Measurements from ENCODE around the gene LGSN. TPM values are rescaled to one million over a fixed set of nuclear protein-coding genes. Genes with fewer than 3 reads are reported as not detected.

LGSN gene
- total and polyA plus RNA-seq, 2 of the 13 experiments (the other 11 are each of a cell fraction or from before 2014, with no cell fraction given): 0.13 to 0.63 TPM

GRCh38 chr6:63352069-63352543 is 32.3 kb upstream of the LGSN start:
- peaks cover 54% of the 10 kb centered on the region for H3K4me1 ChIP-seq (ENCODE audit: insufficient read depth, low read length)

More at GRCh38 chr6:63352069-63352543, 32.3 kb upstream of the LGSN start:
- Histone ChIP-seq H3K36me3 (replicated peaks in 1 of 2; ENCODE audit: control insufficient read depth in 1 of 2, insufficient read depth in 2 of 2, low read length in 2 of 2) (no peaks in the 10 kb centered on the region), H3K4me2 (ENCODE audit: low read depth, low read length) (no peak overlapping the region), H4K20me1 (ENCODE audit: insufficient read depth, low read length) (no peaks in the 10 kb centered on the region), H3K79me2 (ENCODE audit: insufficient read depth, low read length) (no peaks in the 10 kb centered on the region), H3K27ac (ENCODE audit: extremely low read length, insufficient read depth, low read length) (peak overlapping the region; percentile 3), H3K9me3 (ENCODE audit: low read length) (no peaks in the 10 kb centered on the region), H3K4me3 (replicated peaks in 1 of 3; ENCODE audit: insufficient read depth in 1 of 3, low read depth in 2 of 3, low read length in 3 of 3) (no peak overlapping the region), H3K27me3 (ENCODE audit: control insufficient read depth in 1 of 2, insufficient read depth in 2 of 2, low read length in 2 of 2) (no peaks in the 10 kb centered on the region), H2AFZ (ENCODE audit: low read length) (no peak overlapping the region), H3K9ac (ENCODE audit: insufficient read depth, low read depth, low read length) (no peak overlapping the region)
- peak; percentile 78 for DNase-seq (ENCODE audit: low spot score)
- in situ Hi-C loops (cut with HindIII; ENCODE audit: extremely low pct_ligation_motif_present, low pct_unique_long_range_greater_than_20kb) (loop anchor here (5.0 to 10.0 kb wide), 3 partner anchors 163 to 410 kb away; partner anchors contain the start of genes LOC128125822 and PTP4A1), intact Hi-C loops (cut with micrococcal nuclease; ENCODE audit: unreplicated experiment) (loop anchor here (1.0 to 10.0 kb wide), 5 partner anchors 163 to 450 kb away; no protein-coding TSS in a partner anchor)
- no peak for FAIRE-seq
- BruUV-seq (replicated peaks): no TSS peak
- 0 out of 2 replicates have a peak, but pooled peaks have one; percentile 31 for TF ChIP-seq HNRNPUL1 (IDR thresholded peaks at IDR 0.05; ENCODE audit: low read depth, low read length)
- TF ChIP-seq STAG1 (CRISPR knock-in tag; IDR thresholded peaks at IDR 0.05): peak; percentile 91
- TF ChIP-seq SMYD3 (CRISPR knock-in tag; IDR thresholded peaks at IDR 0.05): no peak
- peak; percentile 34; the same call in 1 of the 2 replicates for TF ChIP-seq RAD21 (CRISPR knock-in tag; IDR thresholded peaks at IDR 0.05)
- TF ChIP-seq GATAD2A (CRISPR knock-in tag; IDR thresholded peaks at IDR 0.05): peak; percentile 30; the same call in 1 of the 2 replicates
- TF ChIP-seq ARID3A (IDR thresholded peaks at IDR 0.05; ENCODE audit: low read depth, low read length): 0 out of 2 replicates have a peak, but pooled peaks have one; percentile 57
- no peak for TF ChIP-seq ZKSCAN5 (CRISPR knock-in tag; IDR thresholded peaks at IDR 0.05)
- 0 out of 2 replicates have a peak, but pooled peaks have one; percentile 33 for TF ChIP-seq ONECUT2 (CRISPR knock-in tag; IDR thresholded peaks at IDR 0.05)
- TF ChIP-seq TEF (CRISPR knock-in tag; IDR thresholded peaks at IDR 0.05): peak; percentile 96
- peak; percentile 56 for TF ChIP-seq LCORL (IDR thresholded peaks at IDR 0.05)
- no peak for TF ChIP-seq LCORL (CRISPR knock-in tag; IDR thresholded peaks at IDR 0.05)
- no peak for TF ChIP-seq FOXM1 (CRISPR knock-in tag; IDR thresholded peaks at IDR 0.05)
- TF ChIP-seq ATM (IDR thresholded peaks at IDR 0.05; ENCODE audit: borderline replicate concordance): peak; percentile 97; the same call in 1 of the 2 replicates
- no peak for TF ChIP-seq ZNF615 (CRISPR knock-in tag; IDR thresholded peaks at IDR 0.05; ENCODE audit: borderline replicate concordance)
- TF ChIP-seq CTCF (CRISPR knock-in tag; IDR thresholded peaks at IDR 0.05): peak; percentile 68
- peak; percentile 21; the same call in 1 of the 2 replicates for TF ChIP-seq ARID5B (CRISPR knock-in tag; IDR thresholded peaks at IDR 0.05)
- TF ChIP-seq SMC3 (IDR thresholded peaks at IDR 0.05; ENCODE audit: low read length): peak; percentile 63; the same call in 1 of the 2 replicates
- CTCF ChIA-PET (ENCODE audit: low intra/inter-chr PET ratio, low total read pairs): interaction anchor here (1.2 to 3.9 kb wide), 4 partner anchors 163 to 451 kb away, joined by 4 to 32 read pairs (median 9); no protein-coding TSS in a partner anchor
- ATAC-seq: peak; percentile 53
- POLR2A ChIA-PET: interaction anchor here (0.9 to 3.2 kb wide), 14 partner anchors 103 to 419 kb away, joined by 3 to 25 read pairs (median 5); partner anchors contain the start of gene PHF3
- WGBS (ENCODE audit: low lambda C conversion rate): 77% methylated on average over 4 of the region's 4 CpGs

Measured in HepG2 (cell line).